Duodenal mucosa (tissue), 2 donors: ENCODE data around the gene ZBTB1.
"Not testable (repeated sequence)": the region's sequence is repeated elsewhere in the genome, so short reads cannot be mapped to it uniquely, and the experiment has no call there.

Experiments
- H3K27ac ChIP-seq: one replicate; pipeline ENCODE4 v1.7.0; 2013; ENCODE audit warnings: low read depth, low read length
- H3K27me3 ChIP-seq, 2 donors: one replicate each; pipeline ENCODE4 v1.7.0; 2013; ENCODE audit warnings: low read length in 2 of 2, control low read depth in 1 of 2; ENCODE audit not compliant: insufficient read depth in 2 of 2, control insufficient read depth in 1 of 2
- H3K36me3 ChIP-seq, 2 donors: one replicate each; pipeline ENCODE4 v1.7.0; 2013; ENCODE audit warnings: low read length in 2 of 2, control low read depth in 1 of 2; ENCODE audit not compliant: insufficient read depth in 2 of 2, control insufficient read depth in 1 of 2
- H3K4me1 ChIP-seq, 2 donors: one replicate each; pipeline ENCODE4 v1.7.0; 2013; ENCODE audit warnings: low read length in 2 of 2, control low read depth in 1 of 2; ENCODE audit not compliant: insufficient read depth in 2 of 2, control insufficient read depth in 1 of 2
- H3K4me3 ChIP-seq, 2 donors: one replicate each; pipeline ENCODE4 v1.7.0; 2013; ENCODE audit warnings: low read length in 2 of 2, low read depth in 1 of 2
- H3K9ac ChIP-seq, 2 donors: one replicate each; pipeline ENCODE4 v1.7.0; 2013; ENCODE audit warnings: low read length in 2 of 2, low read depth in 1 of 2
- H3K9me3 ChIP-seq, 2 donors: one replicate each; pipeline ENCODE4 v1.7.0; 2013; ENCODE audit warnings: low read length in 2 of 2, control low read depth in 1 of 2; ENCODE audit not compliant: control insufficient read depth in 1 of 2

ZBTB1 gene

GRCh38 chr14:64507376-64508156 lies 3.0 kb downstream of the ZBTB1 start:
- H3K27me3 ChIP-seq = no peaks in the 10 kb centered on the region
- no peak overlapping the region for H3K9ac ChIP-seq
- no peaks in the 10 kb centered on the region for H3K36me3 ChIP-seq
- H3K9me3 ChIP-seq = no peaks in the 10 kb centered on the region
- H3K4me1 ChIP-seq = peaks cover 43 to 46% of the 10 kb centered on the region in 2 donors
- no peak overlapping the region for H3K4me3 ChIP-seq
- no peak overlapping the region for H3K27ac ChIP-seq

DNA sequence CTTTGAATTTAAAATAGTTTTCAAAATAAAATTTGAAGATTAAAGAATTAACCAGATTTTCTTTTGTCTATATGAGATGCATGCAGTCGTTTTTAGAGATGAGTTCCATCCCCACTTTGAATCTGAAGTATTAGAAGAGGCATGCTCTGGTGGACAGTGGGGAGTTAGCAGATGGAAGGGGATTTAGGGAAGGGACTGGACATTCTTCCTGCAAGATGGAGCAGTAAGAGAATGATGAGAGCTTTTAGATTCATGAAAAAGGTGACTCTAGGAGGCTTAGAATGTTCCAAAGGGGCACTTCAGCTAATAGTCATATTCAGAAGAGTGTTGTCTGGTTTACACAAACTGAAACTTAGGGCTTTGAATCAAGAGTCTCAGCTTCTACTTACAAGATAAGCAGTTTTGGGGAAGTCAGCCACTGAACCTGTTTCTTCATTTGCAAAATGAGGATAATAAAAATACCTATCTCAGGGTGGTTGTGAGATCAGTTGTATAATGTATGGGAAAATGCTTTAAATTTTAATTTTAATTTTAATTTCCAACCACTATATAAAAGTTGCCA lies 3.7 kb downstream of the ZBTB1 start:
- H3K4me3 ChIP-seq = no peak overlapping the region
- H3K4me1 ChIP-seq = peaks cover 41 to 46% of the 10 kb centered on the region in 2 donors
- H3K27ac ChIP-seq = no peak overlapping the region

DNA sequence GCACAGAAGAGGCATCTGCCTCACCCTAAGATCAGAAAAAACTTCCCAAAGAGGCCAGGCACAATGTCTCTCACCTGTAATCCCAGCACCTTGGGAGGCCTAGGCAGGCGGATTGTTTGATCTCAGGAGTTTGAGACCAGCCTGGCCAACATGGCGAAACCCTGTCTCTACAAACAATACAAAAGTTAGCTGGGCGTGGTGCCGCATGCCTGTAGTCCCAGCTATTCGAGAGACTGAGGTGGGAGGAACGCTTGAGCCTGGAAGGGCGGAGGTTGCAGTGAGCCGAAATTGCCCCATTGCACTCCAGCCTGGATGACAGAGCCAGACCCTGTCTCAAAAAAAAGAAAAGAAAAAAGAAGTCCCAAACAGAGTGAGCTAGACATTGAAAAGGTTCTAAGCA lies 4.5 kb downstream of the ZBTB1 start:
- no peak overlapping the region for H3K27ac ChIP-seq
- no peak overlapping the region for H3K9ac ChIP-seq
- no peaks in the 10 kb centered on the region for H3K27me3 ChIP-seq
- H3K4me1 ChIP-seq = peaks cover 41 to 46% of the 10 kb centered on the region in 2 donors
- H3K4me3 ChIP-seq = no peak overlapping the region
- no peaks in the 10 kb centered on the region for H3K36me3 ChIP-seq
- H3K9me3 ChIP-seq = no peaks in the 10 kb centered on the region

More for the DNA sequence above, 3.7 kb downstream of the ZBTB1 start:
- H3K36me3 ChIP-seq = no peaks in the 10 kb centered on the region
- no peaks in the 10 kb centered on the region for H3K9me3 ChIP-seq
- H3K27me3 ChIP-seq = no peaks in the 10 kb centered on the region
- H3K9ac ChIP-seq = no peak overlapping the region

GRCh38 chr14:64510825-64511671 lies 6.5 kb downstream of the ZBTB1 start:
- no peaks in the 10 kb centered on the region for H3K27me3 ChIP-seq
- no peak overlapping the region for H3K4me3 ChIP-seq
- H3K9ac ChIP-seq = no peak overlapping the region
- peaks cover 34 to 54% of the 10 kb centered on the region in 2 donors for H3K4me1 ChIP-seq
- no peaks in the 10 kb centered on the region for H3K9me3 ChIP-seq
- H3K36me3 ChIP-seq = no peaks in the 10 kb centered on the region
- H3K27ac ChIP-seq = no peak overlapping the region

GRCh38 chr14:64513271-64513670 lies 8.7 kb downstream of the ZBTB1 start:
- no peak overlapping the region for H3K9ac ChIP-seq
- no peak overlapping the region for H3K4me3 ChIP-seq
- H3K36me3 ChIP-seq = no peaks in the 10 kb centered on the region
- H3K27ac ChIP-seq = no peak overlapping the region
- peaks cover 15 to 35% of the 10 kb centered on the region in 2 donors for H3K4me1 ChIP-seq
- H3K9me3 ChIP-seq = no peaks in the 10 kb centered on the region
- H3K27me3 ChIP-seq = no peaks in the 10 kb centered on the region

- Histone ChIP-seq H3K36me3 (no peaks in the 10 kb centered on the region), H3K27ac (no peak overlapping the region), H3K27me3 (no peaks in the 10 kb centered on the region), H3K9me3 (no peaks in the 10 kb centered on the region), H3K9ac (no peak overlapping the region), H3K4me1 (peaks cover 8 to 32% of the 10 kb centered on the region in 2 donors), H3K4me3 (no peak overlapping the region)
These were observed 10.5 kb downstream of the ZBTB1 start for GRCh38 chr14:64515053-64515452.

DNA sequence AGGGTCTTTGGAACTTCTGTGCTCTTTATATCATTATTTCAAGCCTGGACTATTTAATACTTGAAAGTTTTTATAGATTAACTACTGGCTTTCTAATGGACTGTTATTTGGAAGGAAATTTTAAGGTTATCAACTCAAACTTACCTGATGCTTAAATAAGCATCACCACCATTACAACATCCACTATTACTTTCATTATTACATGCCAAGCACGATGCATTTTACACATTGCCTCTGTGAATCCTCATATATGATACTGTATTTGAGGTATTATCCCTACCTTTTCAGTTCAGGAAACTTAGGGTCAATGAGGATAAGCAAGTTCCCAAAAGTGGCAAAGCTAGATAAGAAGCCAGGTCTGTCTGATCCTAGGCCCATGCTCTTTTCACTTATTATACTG lies 12.4 kb downstream of the ZBTB1 start:
- no peak overlapping the region for H3K4me3 ChIP-seq
- peaks cover 0 to 15% of the 10 kb centered on the region in 2 donors for H3K4me1 ChIP-seq
- peaks cover 0 to 7% of the 10 kb centered on the region in 2 donors for H3K36me3 ChIP-seq
- H3K27ac ChIP-seq = no peak overlapping the region
- H3K9me3 ChIP-seq = no peaks in the 10 kb centered on the region
- no peaks in the 10 kb centered on the region for H3K27me3 ChIP-seq
- no peak overlapping the region for H3K9ac ChIP-seq

- H3K27me3 ChIP-seq, H3K4me3 ChIP-seq, H3K27ac ChIP-seq, H3K9me3 ChIP-seq, H3K9ac ChIP-seq: not testable (repeated sequence)
- Histone ChIP-seq H3K4me1 (peaks cover 0 to 13% of the 10 kb centered on the region in 2 donors), H3K36me3 (peaks cover 0 to 14% of the 10 kb centered on the region in 2 donors)
These were observed 13.1 kb downstream of the ZBTB1 start for GRCh38 chr14:64517667-64518066.

DNA sequence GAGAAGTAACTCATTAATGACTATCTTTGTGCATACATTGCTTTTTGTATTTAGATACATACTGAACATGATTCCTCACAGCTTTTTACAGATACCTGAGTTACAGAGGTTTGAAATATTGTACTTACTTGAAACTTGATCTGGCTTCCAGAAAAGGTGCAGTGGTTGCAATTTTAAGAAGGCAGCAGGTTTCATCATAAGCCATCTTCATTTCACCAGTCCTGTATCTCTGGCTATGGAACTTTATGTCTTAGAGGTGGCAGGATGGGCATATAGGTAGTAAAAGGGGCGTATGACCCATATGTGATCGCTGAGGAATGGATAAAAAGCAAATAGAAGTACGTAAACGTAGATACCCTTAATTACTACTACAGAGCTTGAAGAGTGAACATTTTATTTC lies 13.7 kb downstream of the ZBTB1 start:
- H3K9ac ChIP-seq = no peak overlapping the region
- no peaks in the 10 kb centered on the region for H3K27me3 ChIP-seq
- no peak overlapping the region for H3K4me3 ChIP-seq
- H3K4me1 ChIP-seq = peaks cover 0 to 9% of the 10 kb centered on the region in 2 donors
- no peaks in the 10 kb centered on the region for H3K9me3 ChIP-seq
- no peak overlapping the region for H3K27ac ChIP-seq
- H3K36me3 ChIP-seq = peaks cover 5 to 19% of the 10 kb centered on the region in 2 donors

GRCh38 chr14:64520699-64521098 lies 16.1 kb downstream of the ZBTB1 start:
- H3K4me1 ChIP-seq = peaks cover 0 to 3% of the 10 kb centered on the region in 2 donors
- no peaks in the 10 kb centered on the region for H3K27me3 ChIP-seq
- H3K4me3 ChIP-seq = no peak overlapping the region
- H3K36me3 ChIP-seq = peaks cover 7 to 22% of the 10 kb centered on the region in 2 donors
- no peak overlapping the region for H3K9ac ChIP-seq
- no peak overlapping the region for H3K27ac ChIP-seq
- no peaks in the 10 kb centered on the region for H3K9me3 ChIP-seq
